RWPE2 (cell line): ENCODE results near the gene ROCK2.

Experiments
- ATAC-seq: fragments of 200-7000 bp; cut with Tn5 transposase; 3 replicates; pipeline ENCODE4 v1.9.1; 2021; ENCODE audit warnings: low read depth
- DNase-seq: peaks from one replicate; pipeline ENCODE4 v3.0.0-alpha.2; 2020; ENCODE audit warnings: low spot score
- H3K27ac ChIP-seq: fragments of 450-650 bp; 2 replicates; pipeline ENCODE4 v1.5.1; 2017; ENCODE audit warnings: mild to moderate bottlenecking; ENCODE audit not compliant: poor library complexity, severe bottlenecking
- H3K27me3 ChIP-seq: fragments of 250-450 bp; sonication (Bioruptor Pico); 2 replicates; pipeline ENCODE4 v1.5.1; 2021; ENCODE audit warnings: mild to moderate bottlenecking, moderate library complexity; ENCODE audit not compliant: insufficient read depth, poor library complexity, severe bottlenecking
- H3K36me3 ChIP-seq: fragments of 250-450 bp; sonication (Bioruptor Pico); 2 replicates; pipeline ENCODE4 v1.5.1; 2020; ENCODE audit warnings: low read depth, mild to moderate bottlenecking, moderate library complexity
- H3K4me1 ChIP-seq: fragments of 250-450 bp; sonication (Bioruptor Pico); 2 replicates; pipeline ENCODE4 v1.5.1; 2021; ENCODE audit warnings: mild to moderate bottlenecking, moderate library complexity; ENCODE audit not compliant: insufficient read depth, poor library complexity, severe bottlenecking
- H3K4me3 ChIP-seq: fragments of 250-450 bp; sonication (Bioruptor Pico); 2 replicates; pipeline ENCODE4 v1.5.1; 2021; ENCODE audit warnings: mild to moderate bottlenecking, moderate library complexity; ENCODE audit not compliant: severe bottlenecking
- H3K9me3 ChIP-seq: fragments of 250-450 bp; sonication (Bioruptor Pico); 2 replicates; pipeline ENCODE4 v1.5.1; 2021; ENCODE audit warnings: mild to moderate bottlenecking, moderate library complexity; ENCODE audit not compliant: severe bottlenecking
- CTCF ChIP-seq: fragments of 450-650 bp; IDR thresholded peaks from one replicate; pipeline ENCODE4 v1.5.1; 2017; ENCODE audit warnings: mild to moderate bottlenecking, moderate library complexity; ENCODE audit not compliant: poor library complexity, severe bottlenecking

Gene ROCK2

GRCh38 chr2:11134349-11134748 lies 210.1 kb downstream of the ROCK2 start:
- Histone ChIP-seq H3K9me3 (no peaks in the 10 kb centered on the region), H3K27ac (no peak overlapping the region), H3K4me1 (peaks cover under 1% of the 10 kb centered on the region), H3K4me3 (no peak overlapping the region), H3K36me3 (no peaks in the 10 kb centered on the region), H3K27me3 (no peaks in the 10 kb centered on the region)
- TF ChIP-seq CTCF = no peak
- ATAC-seq (no peak), DNase-seq (no peak)

GRCh38 chr2:11133936-11134320 lies 210.5 kb downstream of the ROCK2 start:
- ATAC-seq = no peak
- Histone ChIP-seq H3K9me3 (no peaks in the 10 kb centered on the region), H3K4me3 (no peak overlapping the region), H3K27ac (no peak overlapping the region), H3K4me1 (peaks cover 4% of the 10 kb centered on the region), H3K27me3 (no peaks in the 10 kb centered on the region), H3K36me3 (no peaks in the 10 kb centered on the region)
- TF ChIP-seq CTCF = no peak
- no peak for DNase-seq

- H3K27ac ChIP-seq = no peak overlapping the region
- no peaks in the 10 kb centered on the region for H3K36me3 ChIP-seq
- DNase-seq = no peak
- no peak for TF ChIP-seq CTCF
- peaks cover 10% of the 10 kb centered on the region for H3K4me1 ChIP-seq
- peak; percentile 4; the same call in 1 of the 3 replicates for ATAC-seq
- peak overlapping the region; percentile 27 for H3K4me3 ChIP-seq
- no peaks in the 10 kb centered on the region for H3K27me3 ChIP-seq
- H3K9me3 ChIP-seq = no peaks in the 10 kb centered on the region
Observed at GRCh38 chr2:11133238-11133935, 211.0 kb downstream of the ROCK2 start.

DNA sequence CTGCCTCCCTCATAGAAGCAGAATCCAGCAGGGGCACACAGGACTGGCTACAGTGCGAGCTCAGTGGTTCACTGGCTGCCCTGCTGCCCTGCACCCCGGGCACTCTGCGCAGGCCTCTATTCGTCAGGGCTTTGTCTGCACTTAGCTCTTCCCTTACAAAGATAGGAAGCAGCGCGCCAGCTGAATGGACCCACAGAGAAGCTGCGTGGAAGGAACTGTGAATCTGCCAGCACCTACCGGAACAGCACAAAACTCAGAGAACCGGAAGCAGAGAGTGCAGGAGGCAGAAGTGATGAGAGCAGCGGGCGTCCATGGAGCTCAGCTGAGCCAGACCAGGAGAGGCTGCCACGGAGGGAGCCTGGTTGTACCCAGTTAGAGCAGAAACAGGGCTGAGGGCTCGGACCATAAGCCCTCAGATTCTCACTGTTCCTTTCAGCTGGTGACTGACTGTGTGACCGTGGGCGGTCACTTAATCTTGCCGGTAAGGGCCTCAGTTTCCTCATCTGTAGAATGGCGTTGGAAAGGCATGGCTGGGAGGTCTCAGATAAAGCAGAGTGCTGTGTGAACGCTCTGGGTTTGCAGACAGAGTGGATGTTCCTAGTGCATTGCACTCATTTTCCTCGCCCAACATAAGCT lies 212.3 kb downstream of the ROCK2 start:
- Histone ChIP-seq H3K4me3 (no peak overlapping the region), H3K27ac (no peak overlapping the region)

More for the DNA sequence above, 212.3 kb downstream of the ROCK2 start:
- Histone ChIP-seq H3K36me3 (no peaks in the 10 kb centered on the region), H3K4me1 (peaks cover 10% of the 10 kb centered on the region), H3K9me3 (no peaks in the 10 kb centered on the region), H3K27me3 (no peaks in the 10 kb centered on the region)
- ATAC-seq (no peak), DNase-seq (no peak)
- no peak for TF ChIP-seq CTCF
